GM03348 (cell line): ENCODE results near the gene MTRFR.
"Not testable (repeated sequence)": the region's sequence is repeated elsewhere in the genome, so short reads cannot be mapped to it uniquely, and the experiment has no call there.

ENCODE experiments used
- DNase-seq: peaks from one replicate; pipeline ENCODE4 v3.0.0; 2012; ENCODE audit warnings: low spot score

Gene MTRFR

GRCh38 chr12:123232807-123233504 is at the start of gene MTRFR, which contains the start of gene MPHOSPH9:
Gene MTRFR, plus strand, starts transcription at chr12:123233436. Its CDS starts 20,239 bp downstream, at chr12:123253675.
Gene MPHOSPH9, minus strand, starts transcription at chr12:123233141. Its CDS starts 2,777 bp downstream, at chr12:123230364.
- DNase-seq: peak; percentile 99

- DNase-seq: no peak
Observed at GRCh38 chr12:123187637-123188036, 45.6 kb upstream of the MTRFR start.

- no peak for DNase-seq
Observed at GRCh38 chr12:123199936-123200335, 33.3 kb upstream of the MTRFR start.

GRCh38 chr12:123200414-123200813 is 32.8 kb upstream of the MTRFR start:
- no peak for DNase-seq

GRCh38 chr12:123206794-123207193 is 26.4 kb upstream of the MTRFR start:
- DNase-seq: not testable (repeated sequence)

- DNase-seq: not testable (repeated sequence)
Observed at GRCh38 chr12:123207815-123208214, 25.4 kb upstream of the MTRFR start.

GRCh38 chr12:123223241-123223668 is 10.0 kb upstream of the MTRFR start:
- no peak for DNase-seq

- DNase-seq: no peak
Observed at GRCh38 chr12:123225443-123225842, 7.8 kb upstream of the MTRFR start.

GRCh38 chr12:123227581-123228258 is 5.5 kb upstream of the MTRFR start:
- DNase-seq: no peak

GRCh38 chr12:123229051-123229450 is 4.2 kb upstream of the MTRFR start:
- no peak for DNase-seq

- DNase-seq: no peak
Observed at GRCh38 chr12:123231931-123232330, 1.3 kb upstream of the MTRFR start.

- peak; percentile 78 for DNase-seq
Observed at GRCh38 chr12:123232472-123232806, 797 bp upstream of the MTRFR start.

GRCh38 chr12:123233505-123234308 is 471 bp downstream of the MTRFR start:
- no peak for DNase-seq

GRCh38 chr12:123237646-123238329 is 4.6 kb downstream of the MTRFR start:
- peak; percentile 69 for DNase-seq

- no peak for DNase-seq
Observed at GRCh38 chr12:123238330-123238682, 5.1 kb downstream of the MTRFR start.

- no peak for DNase-seq
Observed at GRCh38 chr12:123238961-123239360, 5.7 kb downstream of the MTRFR start.

GRCh38 chr12:123242116-123242904 is 9.1 kb downstream of the MTRFR start:
- no peak for DNase-seq

GRCh38 chr12:123243671-123244262 is 10.5 kb downstream of the MTRFR start:
- no peak for DNase-seq

GRCh38 chr12:123245678-123246077 is 12.4 kb downstream of the MTRFR start:
- DNase-seq: no peak

GRCh38 chr12:123248129-123248528 is 14.9 kb downstream of the MTRFR start:
- not testable (repeated sequence) for DNase-seq
